Measurements from ENCODE around the gene SPRED3.

SPRED3 gene

GRCh38 chr19:38373907-38374331 lies 14.6 kb upstream of the SPRED3 start:
- DNase-seq (ENCODE audit: low spot score) = no peak

- DNase-seq (ENCODE audit: low spot score) = peak; percentile 99
Measured at GRCh38 chr19:38374332-38375097, 14.0 kb upstream of the SPRED3 start, which contains the start of gene PSMD8. Gene PSMD8, plus strand, starts transcription at chr19:38374571. Its CDS starts 31 bp downstream, at chr19:38374602.

- no peak for DNase-seq (ENCODE audit: low spot score)
Measured at GRCh38 chr19:38375098-38375493, 13.4 kb upstream of the SPRED3 start.

GRCh38 chr19:38375748-38376147 lies 12.7 kb upstream of the SPRED3 start:
- no peak for DNase-seq (ENCODE audit: low spot score)

- DNase-seq (ENCODE audit: low spot score) = no peak
Measured at GRCh38 chr19:38376576-38376975, 11.9 kb upstream of the SPRED3 start.

GRCh38 chr19:38377052-38377451 lies 11.4 kb upstream of the SPRED3 start:
- DNase-seq (ENCODE audit: low spot score) = no peak

- no peak for DNase-seq (ENCODE audit: low spot score)
Measured at GRCh38 chr19:38378866-38379265, 9.6 kb upstream of the SPRED3 start.

- no peak for DNase-seq (ENCODE audit: low spot score)
Measured at GRCh38 chr19:38381138-38381537, 7.4 kb upstream of the SPRED3 start.

- DNase-seq (ENCODE audit: low spot score) = no peak
Measured at GRCh38 chr19:38383184-38383583, 5.3 kb upstream of the SPRED3 start.

GRCh38 chr19:38383743-38384142 lies 4.8 kb upstream of the SPRED3 start:
- DNase-seq (ENCODE audit: low spot score) = no peak

GRCh38 chr19:38384209-38385027 lies 4.1 kb upstream of the SPRED3 start:
- no peak for DNase-seq (ENCODE audit: low spot score)

GRCh38 chr19:38385057-38385803 lies 3.3 kb upstream of the SPRED3 start:
- DNase-seq (ENCODE audit: low spot score) = no peak

GRCh38 chr19:38385804-38386257 lies 2.7 kb upstream of the SPRED3 start:
- no peak for DNase-seq (ENCODE audit: low spot score)

- DNase-seq (ENCODE audit: low spot score) = no peak
Measured at GRCh38 chr19:38386300-38386970, 2.1 kb upstream of the SPRED3 start.

- DNase-seq (ENCODE audit: low spot score) = no peak
Measured at GRCh38 chr19:38386971-38387549, 1.4 kb upstream of the SPRED3 start.

GRCh38 chr19:38387550-38388348 lies 748 bp upstream of the SPRED3 start, which contains the start of gene GGN:
Gene GGN, minus strand, starts transcription at chr19:38388034. Its CDS starts 773 bp downstream, at chr19:38387261.
- DNase-seq (ENCODE audit: low spot score) = peak; percentile 83

- DNase-seq (ENCODE audit: low spot score) = no peak
Measured at GRCh38 chr19:38389101-38389925, 816 bp downstream of the SPRED3 start.

GRCh38 chr19:38389957-38390924 lies 1.7 kb downstream of the SPRED3 start:
- DNase-seq (ENCODE audit: low spot score) = no peak

Data from CD4-positive, alpha-beta T cell treated with Interleukin-2 at 100 ng/mL for 4 hours (primary cell).